ENCODE measurements around the gene GABRG3. TPM values are rescaled to one million over a fixed set of nuclear protein-coding genes. Genes with fewer than 3 reads are reported as not detected.

Gene GABRG3
- polyA plus RNA-seq, 2 of the 4 experiments (the other 2 are of a cell fraction), result 0.08 to 0.18 TPM

DNA sequence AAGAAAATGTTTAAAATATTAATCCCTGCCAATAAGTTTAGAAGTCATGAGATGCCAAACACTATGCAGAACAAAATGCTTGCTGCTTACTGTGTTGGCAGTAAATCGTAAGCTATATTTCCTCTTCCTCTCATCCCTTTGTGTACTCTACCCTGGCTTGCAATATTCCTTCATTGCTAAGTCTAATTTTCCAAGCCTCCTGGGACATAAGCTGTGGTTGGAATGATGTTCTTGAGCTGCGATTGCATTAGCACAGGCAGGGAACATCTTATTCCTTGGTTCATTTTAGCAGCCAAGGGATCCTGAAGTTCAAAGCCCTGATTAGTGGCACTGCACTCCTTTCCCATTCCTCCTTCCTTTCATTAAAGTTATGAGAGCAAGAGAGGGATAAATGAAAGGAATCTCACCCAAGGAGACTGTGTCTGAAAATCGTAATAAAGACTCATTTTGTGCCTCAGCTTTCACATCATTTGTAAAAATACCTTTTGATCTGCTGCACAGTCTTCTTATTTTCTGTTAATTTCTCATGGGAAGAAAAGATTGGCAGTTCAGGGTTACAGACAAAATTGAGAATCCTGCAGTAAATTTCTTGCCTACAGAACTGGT is 592.9 kb downstream of the GABRG3 start:
- FAIRE-seq, result no peak
- H3K4me1 ChIP-seq, result no peaks in the 10 kb centered on the region
- 13% methylated on average over 3 of the region's 3 CpGs for WGBS (ENCODE audit: missing lambda C conversion rate)
- TF ChIP-seq BHLHE40 (IDR thresholded peaks at IDR 0.05; ENCODE audit: low read depth, low read length) (no peak), PBX3 (IDR thresholded peaks at IDR 0.05) (no peak), SMC3 (IDR thresholded peaks at IDR 0.05) (no peak), RARB (CRISPR knock-in tag; IDR thresholded peaks at IDR 0.05) (no peak), KDM5A (IDR thresholded peaks at IDR 0.05) (no peak), RCOR1 (IDR thresholded peaks at IDR 0.05; ENCODE audit: low read depth, low read length) (no peak), ZNF302 (CRISPR knock-in tag; IDR thresholded peaks at IDR 0.05) (no peak), FOXS1 (CRISPR knock-in tag; IDR thresholded peaks at IDR 0.05) (no peak), REST (IDR thresholded peaks at IDR 0.05) (no peak), GATA3 (IDR thresholded peaks at IDR 0.05; ENCODE audit: borderline replicate concordance) (no peak), CEBPB (IDR thresholded peaks at IDR 0.05) (no peak), RNF2 (IDR thresholded peaks at IDR 0.05; ENCODE audit: borderline replicate concordance, low read depth) (no peak), NR3C1 (IDR thresholded peaks at IDR 0.05) (no peak)
- TF ChIP-seq, protein P1, sequence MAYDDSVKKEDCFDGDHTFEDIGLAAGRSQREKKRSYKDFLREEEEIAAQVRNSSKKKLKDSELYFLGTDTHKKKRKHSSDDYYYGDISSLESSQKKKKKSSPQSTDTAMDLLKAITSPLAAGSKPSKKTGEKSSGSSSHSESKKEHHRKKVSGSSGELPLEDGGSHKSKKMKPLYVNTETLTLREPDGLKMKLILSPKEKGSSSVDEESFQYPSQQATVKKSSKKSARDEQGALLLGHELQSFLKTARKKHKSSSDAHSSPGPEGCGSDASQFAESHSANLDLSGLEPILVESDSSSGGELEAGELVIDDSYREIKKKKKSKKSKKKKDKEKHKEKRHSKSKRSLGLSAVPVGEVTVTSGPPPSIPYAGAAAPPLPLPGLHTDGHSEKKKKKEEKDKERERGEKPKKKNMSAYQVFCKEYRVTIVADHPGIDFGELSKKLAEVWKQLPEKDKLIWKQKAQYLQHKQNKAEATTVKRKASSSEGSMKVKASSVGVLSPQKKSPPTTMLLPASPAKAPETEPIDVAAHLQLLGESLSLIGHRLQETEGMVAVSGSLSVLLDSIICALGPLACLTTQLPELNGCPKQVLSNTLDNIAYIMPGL (CRISPR knock-in tag; IDR thresholded peaks at IDR 0.05; ENCODE audit: borderline replicate concordance), result no peak
- no peak overlapping the region for H3K4me2 ChIP-seq
- POLR2A ChIA-PET, result no interaction called here
- CTCF ChIA-PET, result no interaction called here
- peaks cover 9% of the 10 kb centered on the region; the same call in 1 of the 3 replicates for H3K9me3 ChIP-seq
- H3K27ac ChIP-seq, result no peak overlapping the region
- no peak for ATAC-seq
- DNase-seq (ENCODE audit: low read depth in 1 of 2, low spot score in 1 of 2), result no peak
- H3K4me3 ChIP-seq, result no peak overlapping the region

GRCh38 chr15:27564656-27565055 is 593.7 kb downstream of the GABRG3 start:
- WGBS (ENCODE audit: missing lambda C conversion rate), result 10% methylated on average over 2 of the region's 2 CpGs
- Histone ChIP-seq H3K27ac (no peak overlapping the region), H3K4me3 (no peak overlapping the region), H3K4me2 (no peak overlapping the region), H3K9me3 (peaks cover 9% of the 10 kb centered on the region; the same call in 1 of the 3 replicates), H3K4me1 (no peaks in the 10 kb centered on the region)
- POLR2A ChIA-PET, result no interaction called here
- CTCF ChIA-PET, result no interaction called here
- FAIRE-seq (no peak), ATAC-seq (no peak), DNase-seq (ENCODE audit: low read depth in 1 of 2, low spot score in 1 of 2) (no peak)
- TF ChIP-seq FOSB (CRISPR knock-in tag; IDR thresholded peaks at IDR 0.05) (no peak), EHMT2 (IDR thresholded peaks at IDR 0.05; ENCODE audit: low read depth) (no peak), HDAC2 (IDR thresholded peaks at IDR 0.05) (no peak), PBX3 (IDR thresholded peaks at IDR 0.05) (no peak), EP300 (IDR thresholded peaks at IDR 0.05) (no peak), TP53 (CRISPR knock-in tag; IDR thresholded peaks at IDR 0.05) (no peak), RAD21 (conservative IDR thresholded peaks at IDR 0.05 in 1 of 2, IDR thresholded peaks at IDR 0.05 in 1 of 2) (no peak), RNF2 (IDR thresholded peaks at IDR 0.05; ENCODE audit: borderline replicate concordance, low read depth) (no peak), REST (IDR thresholded peaks at IDR 0.05) (no peak)
- TF ChIP-seq, protein P2, sequence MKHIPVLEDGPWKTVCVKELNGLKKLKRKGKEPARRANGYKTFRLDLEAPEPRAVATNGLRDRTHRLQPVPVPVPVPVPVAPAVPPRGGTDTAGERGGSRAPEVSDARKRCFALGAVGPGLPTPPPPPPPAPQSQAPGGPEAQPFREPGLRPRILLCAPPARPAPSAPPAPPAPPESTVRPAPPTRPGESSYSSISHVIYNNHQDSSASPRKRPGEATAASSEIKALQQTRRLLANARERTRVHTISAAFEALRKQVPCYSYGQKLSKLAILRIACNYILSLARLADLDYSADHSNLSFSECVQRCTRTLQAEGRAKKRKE (CRISPR knock-in tag; IDR thresholded peaks at IDR 0.05; ENCODE audit: low read depth), result no peak
- TF ChIP-seq, protein P3, sequence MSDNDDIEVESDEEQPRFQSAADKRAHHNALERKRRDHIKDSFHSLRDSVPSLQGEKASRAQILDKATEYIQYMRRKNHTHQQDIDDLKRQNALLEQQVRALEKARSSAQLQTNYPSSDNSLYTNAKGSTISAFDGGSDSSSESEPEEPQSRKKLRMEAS (IDR thresholded peaks at IDR 0.05), result no peak
- TF ChIP-seq, protein P4, sequence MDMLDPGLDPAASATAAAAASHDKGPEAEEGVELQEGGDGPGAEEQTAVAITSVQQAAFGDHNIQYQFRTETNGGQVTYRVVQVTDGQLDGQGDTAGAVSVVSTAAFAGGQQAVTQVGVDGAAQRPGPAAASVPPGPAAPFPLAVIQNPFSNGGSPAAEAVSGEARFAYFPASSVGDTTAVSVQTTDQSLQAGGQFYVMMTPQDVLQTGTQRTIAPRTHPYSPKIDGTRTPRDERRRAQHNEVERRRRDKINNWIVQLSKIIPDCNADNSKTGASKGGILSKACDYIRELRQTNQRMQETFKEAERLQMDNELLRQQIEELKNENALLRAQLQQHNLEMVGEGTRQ (IDR thresholded peaks at IDR 0.05), result no peak
